Measurements from ENCODE around the gene ARF1. TPM values are rescaled to one million over a fixed set of nuclear protein-coding genes. Genes with fewer than 3 reads are reported as not detected.
A peak's percentile ranks its signal among the peaks of the same experiment; 100 is the strongest.

Gene ARF1
- total and polyA plus RNA-seq, 2 of the 13 experiments (the other 11 are each of a cell fraction or from before 2014, with no cell fraction given) = 186 to 327 TPM

- TF ChIP-seq ZNF446 (CRISPR knock-in tag; IDR thresholded peaks at IDR 0.05) (peak; percentile 43; the same call in 1 of the 2 replicates), HDAC1 (CRISPR knock-in tag; IDR thresholded peaks at IDR 0.05) (peak; percentile 96), CCAR2 (optimal IDR thresholded peaks at IDR 0.05; ENCODE audit: low read depth, low read length) (no peak), ZNF546 (CRISPR knock-in tag; conservative IDR thresholded peaks at IDR 0.05) (peak; percentile 42; the same call in 1 of the 2 replicates), KDM6A (CRISPR knock-in tag; IDR thresholded peaks at IDR 0.05; ENCODE audit: low read depth) (no peak), ARID5B (CRISPR knock-in tag; IDR thresholded peaks at IDR 0.05) (peak; percentile 50), ZNF607 (CRISPR knock-in tag; IDR thresholded peaks at IDR 0.05; ENCODE audit: borderline replicate concordance) (peak; percentile 55; the same call in 1 of the 2 replicates), PCBP2 (optimal IDR thresholded peaks at IDR 0.05; ENCODE audit: low read depth, low read length, poor library complexity, severe bottlenecking) (no peak), EED (CRISPR knock-in tag; IDR thresholded peaks at IDR 0.05) (no peak; the same call in 1 of the 2 replicates), ZNF142 (CRISPR knock-in tag; IDR thresholded peaks at IDR 0.05) (no peak), ZFP41 (CRISPR knock-in tag; IDR thresholded peaks at IDR 0.05; ENCODE audit: borderline replicate concordance) (peak; percentile 46; the same call in 1 of the 2 replicates), ZSCAN29 (CRISPR knock-in tag; conservative IDR thresholded peaks at IDR 0.05) (0 out of 2 replicates have a peak, but pooled peaks have one; percentile 70), XRCC5 (optimal IDR thresholded peaks at IDR 0.05; ENCODE audit: low read length) (peak; percentile 20), KDM5A (IDR thresholded peaks at IDR 0.05; ENCODE audit: borderline replicate concordance, low read length) (peak; percentile 87), ZNF367 (CRISPR knock-in tag; IDR thresholded peaks at IDR 0.05; ENCODE audit: borderline replicate concordance) (no peak; the same call in 1 of the 2 replicates), TCF7L2 (IDR thresholded peaks at IDR 0.05; ENCODE audit: low read depth, low read length) (no peak)
- TF ChIP-seq, protein P1, sequence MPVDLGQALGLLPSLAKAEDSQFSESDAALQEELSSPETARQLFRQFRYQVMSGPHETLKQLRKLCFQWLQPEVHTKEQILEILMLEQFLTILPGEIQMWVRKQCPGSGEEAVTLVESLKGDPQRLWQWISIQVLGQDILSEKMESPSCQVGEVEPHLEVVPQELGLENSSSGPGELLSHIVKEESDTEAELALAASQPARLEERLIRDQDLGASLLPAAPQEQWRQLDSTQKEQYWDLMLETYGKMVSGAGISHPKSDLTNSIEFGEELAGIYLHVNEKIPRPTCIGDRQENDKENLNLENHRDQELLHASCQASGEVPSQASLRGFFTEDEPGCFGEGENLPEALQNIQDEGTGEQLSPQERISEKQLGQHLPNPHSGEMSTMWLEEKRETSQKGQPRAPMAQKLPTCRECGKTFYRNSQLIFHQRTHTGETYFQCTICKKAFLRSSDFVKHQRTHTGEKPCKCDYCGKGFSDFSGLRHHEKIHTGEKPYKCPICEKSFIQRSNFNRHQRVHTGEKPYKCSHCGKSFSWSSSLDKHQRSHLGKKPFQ (CRISPR knock-in tag; IDR thresholded peaks at IDR 0.05; ENCODE audit: insufficient replicate concordance) = peak; percentile 57
Measured at GRCh38 chr1:228102791-228103620, 20.5 kb downstream of the ARF1 start, which contains the start of gene C1orf35 (continued).
